Body of pancreas (tissue), 4 donors: ENCODE measurements around the gene SNTG2. TPM values are rescaled to one million over a fixed set of nuclear protein-coding genes. Genes with fewer than 3 reads are reported as not detected.

Source experiments
- ATAC-seq: fragments of 150-250 bp; one replicate; pipeline ENCODE4 v1.9.1; 2016
- DNase-seq, 4 donors: peaks; one replicate each; pipeline ENCODE4 v3.0.0-alpha.2; 2019
- H3K27ac ChIP-seq, 4 donors: fragments of 200-600 bp; sonication (generic); 1 replicate in 3 of 4; 2 replicates in 1 of 4; pipeline versions ENCODE4 v1.5.1 to v1.6.1; 2016 to 2019; ENCODE audit warnings: mild to moderate bottlenecking in 1 of 4, mixed read lengths in 1 of 4, moderate library complexity in 1 of 4
- H3K27me3 ChIP-seq, 2 donors: fragments of 200-600 bp; sonication (generic); one replicate each; pipeline ENCODE4 v1.6.0; 2016; ENCODE audit warnings: mild to moderate bottlenecking in 1 of 2
- H3K36me3 ChIP-seq, 2 donors: fragments of 200-600 bp; sonication (generic); replicated peaks in 1 of 2; 2 replicates each; pipeline ENCODE4 v1.5.1; 2016; ENCODE audit warnings: low read depth in 2 of 2; ENCODE audit not compliant: insufficient read depth in 1 of 2
- H3K4me1 ChIP-seq: fragments of 200-600 bp; sonication (generic); one replicate; pipeline ENCODE4 v1.6.0; 2016
- H3K4me3 ChIP-seq, 2 donors: fragments of 200-600 bp; sonication (generic); 1 replicate in 1 of 2; 2 replicates in 1 of 2; pipeline ENCODE4 v1.5.1; 2016 to 2019
- H3K9me3 ChIP-seq, 3 donors: fragments of 200-600 bp; sonication (generic); 1 replicate in 2 of 3; 2 replicates in 1 of 3; pipeline ENCODE4 v1.5.1; 2016
- CTCF ChIP-seq, 7 experiments: fragments of 450-650 bp in 4 of 7; fragments of 200-600 bp in 3 of 7; sonication (generic) in 3 of 7; IDR thresholded peaks; one replicate each; pipeline ENCODE4 v1.5.1; 2016 to 2019; ENCODE audit warnings: antibody characterized with exemption in 7 of 7
- POLR2A ChIP-seq, 3 donors: fragments of 450-650 bp; IDR thresholded peaks; one replicate each; pipeline ENCODE4 v1.6.1; 2016; ENCODE audit warnings: antibody characterized with exemption in 3 of 3, mild to moderate bottlenecking in 2 of 3
- WGBS, 2 donors: methylation state at CpG; one replicate each; pipeline ENCODE4 v1.1.5; 2017; 5-methylcytosine and 5-hydroxymethylcytosine counted together
- intact Hi-C: fragments of 100-400 bp; cut with DNase I; formaldehyde crosslinking; loops from one replicate; pipeline ENCODE4 v1.15.1; 2023
- total RNA-seq, 2 donors: library from RNA; depleted of rRNA; stranded (reverse); fragments of >200 nt; gene quantifications; one replicate each; pipeline ENCODE4 v1.1.0, GENCODE V29; 2016

SNTG2 gene
- total RNA-seq, 2 donors from 2014 or later = 11.9 to 18.7 TPM

- no peak for ATAC-seq
- Histone ChIP-seq H3K36me3 (no peaks in the 10 kb centered on the region), H3K4me1 (no peaks in the 10 kb centered on the region), H3K9me3 (no peaks in the 10 kb centered on the region), H3K27me3 (no peaks in the 10 kb centered on the region), H3K4me3 (no peak overlapping the region), H3K27ac (no peak overlapping the region)
- DNase-seq = no peak
- intact Hi-C loops = no loop called here
- WGBS, 2 donors = 94 to 95% methylated on average over 17 of the region's 17 CpGs
- no peak for TF ChIP-seq CTCF (IDR thresholded peaks at IDR 0.05)
- no peak for TF ChIP-seq POLR2A (IDR thresholded peaks at IDR 0.05)
Observed at GRCh38 chr2:1022178-1022577, 71.5 kb downstream of the SNTG2 start.

- Histone ChIP-seq H3K9me3 (no peaks in the 10 kb centered on the region), H3K36me3 (no peaks in the 10 kb centered on the region), H3K4me3 (no peak overlapping the region), H3K27me3 (no peaks in the 10 kb centered on the region), H3K27ac (no peak overlapping the region), H3K4me1 (no peaks in the 10 kb centered on the region)
- ATAC-seq = no peak
- DNase-seq = no peak
- TF ChIP-seq CTCF (IDR thresholded peaks at IDR 0.05) (no peak), POLR2A (IDR thresholded peaks at IDR 0.05) (no peak)
- WGBS, 2 donors = 44 to 53% methylated on average over 4 of the region's 4 CpGs
- intact Hi-C loops = no loop called here
Observed at GRCh38 chr2:1024981-1025380, 74.3 kb downstream of the SNTG2 start.

- Histone ChIP-seq H3K4me3 (no peak overlapping the region), H3K4me1 (no peaks in the 10 kb centered on the region), H3K9me3 (no peaks in the 10 kb centered on the region), H3K27me3 (no peaks in the 10 kb centered on the region), H3K36me3 (no peaks in the 10 kb centered on the region), H3K27ac (no peak overlapping the region)
- ATAC-seq (no peak), DNase-seq (no peak)
- TF ChIP-seq CTCF (IDR thresholded peaks at IDR 0.05) = no peak
- TF ChIP-seq POLR2A (IDR thresholded peaks at IDR 0.05) = no peak
- 64 to 84% methylated on average over 4 of the region's 4 CpGs for WGBS, 2 donors
- intact Hi-C loops = no loop called here
Observed at GRCh38 chr2:1026141-1026540, 75.5 kb downstream of the SNTG2 start.

GRCh38 chr2:1028831-1029230, 78.2 kb downstream of the SNTG2 start:
- DNase-seq = no peak
- H3K4me3 ChIP-seq = no peak overlapping the region
- H3K27ac ChIP-seq = no peak overlapping the region
- H3K27me3 ChIP-seq = no peaks in the 10 kb centered on the region
- TF ChIP-seq CTCF (IDR thresholded peaks at IDR 0.05) = no peak
- TF ChIP-seq POLR2A (IDR thresholded peaks at IDR 0.05) = no peak
- H3K9me3 ChIP-seq = no peaks in the 10 kb centered on the region
- intact Hi-C loops = no loop called here
- ATAC-seq = no peak
- H3K36me3 ChIP-seq = no peaks in the 10 kb centered on the region
- 71 to 78% methylated on average over 8 of the region's 8 CpGs for WGBS, 2 donors
- H3K4me1 ChIP-seq = no peaks in the 10 kb centered on the region

- WGBS, 2 donors = 81 to 86% methylated on average over 13 of the region's 13 CpGs
- Histone ChIP-seq H3K27ac (no peak overlapping the region), H3K36me3 (no peaks in the 10 kb centered on the region), H3K4me1 (no peaks in the 10 kb centered on the region), H3K4me3 (no peak overlapping the region), H3K9me3 (no peaks in the 10 kb centered on the region), H3K27me3 (no peaks in the 10 kb centered on the region)
- intact Hi-C loops = no loop called here
- DNase-seq (no peak), ATAC-seq (no peak)
- TF ChIP-seq POLR2A (IDR thresholded peaks at IDR 0.05) = no peak
- TF ChIP-seq CTCF (IDR thresholded peaks at IDR 0.05) = no peak
Observed at GRCh38 chr2:1032030-1032429, 81.4 kb downstream of the SNTG2 start.
